H1 (cell line): Measurements from ENCODE around the gene STRIP2. TPM values are rescaled to one million over a fixed set of nuclear protein-coding genes. Genes with fewer than 3 reads are reported as not detected.

Experiments used
- CTCF ChIA-PET: fragments of 300-600 bp; sonication (Branson Sonifier 250); formaldehyde crosslinking; loops from one replicate; lab custom pipeline; 2021; ENCODE audit not compliant: partially characterized antibody; lab: Charles Lee
- POLR2A ChIA-PET: fragments of 300-600 bp; sonication (Branson Sonifier 250); formaldehyde crosslinking; loops from one replicate; lab custom pipeline; 2021; ENCODE audit warnings: inconsistent platforms; ENCODE audit not compliant: partially characterized antibody; lab: Charles Lee
- DNase-seq, 2 experiments: peaks; one replicate each; pipeline versions ENCODE4 v3.0.0 to v3.0.0-alpha.2; 2010 to 2022; ENCODE audit warnings: low spot score in 2 of 2, low read depth in 1 of 2, mixed read lengths in 1 of 2
- FAIRE-seq: peaks from 2 replicates; lab custom pipeline; 2011; peaks lifted over from hg19 to GRCh38; lab: Jason Lieb, UNC
- H2AFZ ChIP-seq: 2 replicates; pipeline ENCODE4 v1.8.1; 2012; ENCODE audit warnings: low read length, inconsistent platforms
- H2AK5ac ChIP-seq: 2 replicates; pipeline ENCODE4 v1.6.1; 2013; ENCODE audit warnings: low read depth, low read length
- H2BK120ac ChIP-seq: replicated peaks from 2 replicates; pipeline ENCODE3; 2013; ENCODE audit warnings: low read depth, low read length, inconsistent platforms
- H2BK12ac ChIP-seq: 2 replicates; pipeline ENCODE4 v1.6.1; 2013; ENCODE audit warnings: low read depth, low read length
- H2BK15ac ChIP-seq: 2 replicates; pipeline ENCODE4 v1.6.1; 2013; ENCODE audit warnings: low read length
- H2BK20ac ChIP-seq: 2 replicates; pipeline ENCODE4 v1.6.1; 2013; ENCODE audit warnings: low read length
- H2BK5ac ChIP-seq: 2 replicates; pipeline ENCODE4 v1.6.1; 2013; ENCODE audit warnings: low read depth, low read length
- H3K14ac ChIP-seq: 2 replicates; pipeline ENCODE4 v1.6.1; 2013; ENCODE audit warnings: inconsistent platforms; ENCODE audit not compliant: insufficient read length
- H3K18ac ChIP-seq: 2 replicates; pipeline ENCODE4 v1.6.1; 2013; ENCODE audit warnings: low read length; ENCODE audit errors: extremely low read depth
- H3K23ac ChIP-seq: 2 replicates; pipeline ENCODE4 v1.6.1; 2013; ENCODE audit warnings: inconsistent platforms; ENCODE audit not compliant: insufficient read length
- H3K23me2 ChIP-seq: 2 replicates; pipeline ENCODE4 v1.6.1; 2013; ENCODE audit warnings: low read depth, low read length
- H3K27ac ChIP-seq: 2 replicates; pipeline ENCODE4 v1.6.1; 2011; ENCODE audit warnings: low read depth, low read length, inconsistent platforms
- H3K27me3 ChIP-seq, 4 experiments: replicated peaks in 1 of 4; 1 replicate in 1 of 4; 2 replicates in 3 of 4; pipeline versions ENCODE4 v1.6.1 to v1.8.1; 2011 to 2013; ENCODE audit warnings: low read length in 3 of 4, mild to moderate bottlenecking in 3 of 4, inconsistent platforms in 2 of 4, mixed read lengths in 2 of 4, moderate library complexity in 1 of 4; ENCODE audit not compliant: control insufficient read depth in 3 of 4, insufficient read depth in 3 of 4; ENCODE audit errors: extremely low read depth in 1 of 4
- H3K36me3 ChIP-seq, 4 experiments: 2 replicates each; pipeline versions ENCODE4 v1.6.1 to v1.8.1; 2011 to 2013; ENCODE audit warnings: mild to moderate bottlenecking in 4 of 4, low read length in 3 of 4, moderate library complexity in 2 of 4, control low read depth in 1 of 4, inconsistent platforms in 1 of 4; ENCODE audit not compliant: insufficient read depth in 4 of 4, control insufficient read depth in 2 of 4
- H3K4ac ChIP-seq: replicated peaks from 2 replicates; pipeline ENCODE3; 2013; ENCODE audit warnings: low read length, low read depth, mixed read lengths, inconsistent platforms; ENCODE audit not compliant: insufficient read length
- H3K4me1 ChIP-seq, 4 experiments: replicated peaks in 1 of 4; 1 replicate in 1 of 4; 2 replicates in 3 of 4; pipeline versions ENCODE4 v1.6.1 to v1.8.1; 2011 to 2013; ENCODE audit warnings: low read length in 3 of 4, inconsistent platforms in 2 of 4, mixed read lengths in 1 of 4; ENCODE audit not compliant: insufficient read depth in 4 of 4, control insufficient read depth in 3 of 4
- H3K4me2 ChIP-seq, 2 experiments: 2 replicates each; pipeline versions ENCODE4 v1.6.1 to v1.8.1; 2011 to 2013; ENCODE audit warnings: low read depth in 2 of 2, low read length in 2 of 2, control low read depth in 1 of 2, inconsistent platforms in 1 of 2, mild to moderate bottlenecking in 1 of 2; ENCODE audit not compliant: insufficient read depth in 1 of 2
- H3K4me3 ChIP-seq, 4 experiments: fragments of 200-600, 300-600 bp in 1 of 4; sonication (generic), shearing (Covaris generic), sonication (Bioruptor Twin) in 1 of 4; 2 replicates each; pipeline versions ENCODE4 v1.5.1 to v1.8.1; 2011 to 2016; ENCODE audit warnings: low read length in 4 of 4, low read depth in 3 of 4, control low read depth in 2 of 4, inconsistent platforms in 2 of 4, mild to moderate bottlenecking in 2 of 4, mixed read lengths in 1 of 4, moderate library complexity in 1 of 4; ENCODE audit not compliant: insufficient read depth in 2 of 4; ENCODE audit errors: extremely low read depth in 1 of 4
- H3K56ac ChIP-seq: replicated peaks from 2 replicates; pipeline ENCODE3; 2013; ENCODE audit warnings: low read depth, mild to moderate bottlenecking, mixed read lengths, low read length, inconsistent platforms; ENCODE audit not compliant: insufficient read length
- H3K79me1 ChIP-seq: 2 replicates; pipeline ENCODE4 v1.6.1; 2013; ENCODE audit warnings: low read depth, low read length, control low read depth
- H3K79me2 ChIP-seq, 2 experiments: 2 replicates each; pipeline versions ENCODE4 v1.6.1 to v1.8.1; 2012 to 2013; ENCODE audit warnings: low read length in 2 of 2, mild to moderate bottlenecking in 2 of 2, inconsistent platforms in 1 of 2; ENCODE audit not compliant: insufficient read depth in 2 of 2, control insufficient read depth in 1 of 2
- H3K9ac ChIP-seq, 4 experiments: replicated peaks in 1 of 4; 1 replicate in 1 of 4; 2 replicates in 3 of 4; pipeline versions ENCODE4 v1.6.1 to v1.8.1; 2011 to 2013; ENCODE audit warnings: low read depth in 3 of 4, low read length in 3 of 4, control low read depth in 2 of 4, mild to moderate bottlenecking in 2 of 4, moderate library complexity in 2 of 4, inconsistent platforms in 1 of 4; ENCODE audit errors: extremely low read depth in 1 of 4
- H3K9me3 ChIP-seq, 2 experiments: 2 replicates each; pipeline versions ENCODE4 v1.6.1 to v1.8.1; 2012 to 2013; ENCODE audit warnings: mild to moderate bottlenecking in 2 of 2, moderate library complexity in 2 of 2, control low read depth in 1 of 2, inconsistent platforms in 1 of 2, low read depth in 1 of 2, low read length in 1 of 2, mixed read lengths in 1 of 2; ENCODE audit not compliant: insufficient read depth in 2 of 2
- H4K20me1 ChIP-seq, 2 experiments: replicated peaks in 1 of 2; 2 replicates each; pipeline versions ENCODE3 to v1.8.1; 2011 to 2013; ENCODE audit warnings: inconsistent platforms in 2 of 2, low read length in 2 of 2, mild to moderate bottlenecking in 1 of 2; ENCODE audit not compliant: insufficient read depth in 2 of 2, control insufficient read depth in 1 of 2
- H4K5ac ChIP-seq: 2 replicates; pipeline ENCODE4 v1.6.1; 2013; ENCODE audit warnings: low read length, low read depth, mixed read lengths, inconsistent platforms; ENCODE audit not compliant: insufficient read length
- H4K8ac ChIP-seq: 2 replicates; pipeline ENCODE4 v1.8.0; 2013; ENCODE audit warnings: mild to moderate bottlenecking, moderate library complexity, low read length, inconsistent platforms; ENCODE audit not compliant: insufficient read depth; ENCODE audit errors: extremely low read depth
- H4K91ac ChIP-seq: replicated peaks from 2 replicates; pipeline ENCODE3; 2013; ENCODE audit warnings: low read length, mixed read lengths, inconsistent platforms; ENCODE audit not compliant: insufficient read length
- BRCA1 ChIP-seq: IDR thresholded peaks from 2 replicates; pipeline ENCODE4 v1.6.1; 2012; ENCODE audit warnings: low read depth, low read length, improper control_type of control experiment
- CEBPB ChIP-seq: IDR thresholded peaks from 2 replicates; pipeline ENCODE4 v1.6.1; 2012; ENCODE audit warnings: low read depth, low read length
- CTBP2 ChIP-seq: IDR thresholded peaks from 2 replicates; pipeline ENCODE4 v1.7.0; 2011; ENCODE audit warnings: borderline replicate concordance, mild to moderate bottlenecking, moderate library complexity, mixed read lengths, low read length; ENCODE audit not compliant: insufficient read depth, insufficient read length
- EGR1 ChIP-seq: IDR thresholded peaks from 2 replicates; pipeline ENCODE4 v1.6.1; 2011; ENCODE audit warnings: low read depth, low read length, borderline replicate concordance
- HDAC6 ChIP-seq: IDR thresholded peaks from one replicate; pipeline ENCODE4 v1.7.1; 2012; ENCODE audit warnings: low read depth, mild to moderate bottlenecking, inconsistent platforms, low read length, moderate library complexity
- JUND ChIP-seq: IDR thresholded peaks from 2 replicates; pipeline ENCODE4 v1.6.1; 2011; ENCODE audit warnings: mild to moderate bottlenecking, improper control_type of control experiment, low read length
- MAFK ChIP-seq: IDR thresholded peaks from 2 replicates; pipeline ENCODE4 v1.6.1; 2012; ENCODE audit warnings: low read depth, mild to moderate bottlenecking, improper control_type of control experiment, low read length
- SP1 ChIP-seq: IDR thresholded peaks from 2 replicates; pipeline ENCODE4 v1.6.1; 2011; ENCODE audit warnings: low read depth, low read length
- SP2 ChIP-seq: IDR thresholded peaks from 2 replicates; pipeline ENCODE4 v1.6.1; 2012; ENCODE audit warnings: mild to moderate bottlenecking, low read length, inconsistent platforms
- SP4 ChIP-seq: IDR thresholded peaks from 2 replicates; pipeline ENCODE4 v1.6.1; 2012; ENCODE audit warnings: low read length, inconsistent platforms
- TAF1 ChIP-seq: IDR thresholded peaks from 2 replicates; pipeline ENCODE4 v1.6.1; 2011; ENCODE audit warnings: mild to moderate bottlenecking, low read depth, low read length
- TBP ChIP-seq: IDR thresholded peaks from 2 replicates; pipeline ENCODE4 v1.6.1; 2011; ENCODE audit warnings: low read depth, low read length, improper control_type of control experiment
- TCF12 ChIP-seq: IDR thresholded peaks from 2 replicates; pipeline ENCODE4 v1.6.1; 2011; ENCODE audit warnings: low read depth, mild to moderate bottlenecking, low read length
- WGBS, 2 experiments: shearing (Covaris generic) in 1 of 2; methylation state at CpG; one replicate each; pipeline versions ENCODE4 v1.1.6 to v1.1.7; 2013 to 2015; ENCODE audit warnings: low lambda C conversion rate in 2 of 2, mixed read lengths in 2 of 2, inconsistent platforms in 1 of 2, low coverage in 1 of 2, missing lambda C conversion rate in 1 of 2; ENCODE audit not compliant: insufficient replicate concordance in 2 of 2, insufficient coverage in 1 of 2, insufficient read length in 1 of 2; ENCODE audit errors: extremely low coverage in 1 of 2, missing lambda C conversion rate in 1 of 2; 5-methylcytosine and 5-hydroxymethylcytosine counted together
- polyA plus RNA-seq, 7 experiments: library from polyadenylated mRNA; depleted of rRNA in 3 of 7; stranded (reverse) in 5 of 7; unstranded in 2 of 7; fragments of >200 nt in 5 of 7; fragments of 200-250 nt in 2 of 7; gene quantifications; 1 replicate in 5 of 7; 2 replicates in 1 of 7; 4 replicates in 1 of 7; pipeline versions ENCODE4 v1.2.1 to v1.2.3, GENCODE V29; 2011 to 2013; ENCODE audit warnings: missing spikeins in 2 of 7, mixed read lengths in 2 of 7
- total RNA-seq: library from RNA; stranded (reverse); fragmentation: NEBNext Ultra II Directional; extraction: Animal tissue kit (Norgen Biotek cat#: 25700); gene quantifications from 2 replicates; pipeline ENCODE4 v1.2.1, GENCODE V29; 2021
- TF ChIP-seq, protein P1 (sequence below): IDR thresholded peaks from 2 replicates; pipeline ENCODE4 v1.6.1; 2011; ENCODE audit warnings: low read depth, mild to moderate bottlenecking, low read length; ENCODE audit not compliant: insufficient read depth
- TF ChIP-seq, protein P2 (sequence below): IDR thresholded peaks from 2 replicates; pipeline ENCODE4 v1.6.1; 2012; ENCODE audit warnings: inconsistent platforms

Gene STRIP2
- total and polyA plus RNA-seq, 2 of the 8 experiments (the other 6 are each of a cell fraction or from before 2014, with no cell fraction given) = 5.3 to 8.2 TPM

DNA sequence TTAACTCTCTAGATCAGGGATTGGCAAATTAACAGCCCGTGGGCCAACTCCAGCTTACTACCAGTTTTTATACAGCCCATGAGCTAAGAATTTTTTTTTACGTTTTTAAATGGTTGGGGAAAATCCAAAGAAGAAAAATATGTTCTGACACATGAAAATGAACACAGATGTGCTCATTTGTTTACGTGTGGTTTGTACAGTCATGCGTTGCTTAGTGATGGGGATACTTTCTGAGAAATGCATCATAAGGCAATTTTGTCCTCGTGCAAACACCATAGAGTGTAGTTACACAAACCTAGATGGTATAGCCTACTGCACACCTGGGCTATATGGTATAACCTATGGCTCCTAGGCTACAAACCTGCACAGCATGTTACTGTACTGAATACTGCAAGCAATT is 59.8 kb downstream of the STRIP2 start:
- 83% methylated on average over 5 of the region's 5 CpGs; no CpG with 5 or more reads in 1 of the 2 experiments for WGBS, 2 experiments
- H3K9me3 ChIP-seq = no peaks in the 10 kb centered on the region
- no peak overlapping the region for H3K4me3 ChIP-seq
- no peaks in the 10 kb centered on the region for H3K4me1 ChIP-seq
- no peak overlapping the region for H3K56ac ChIP-seq
- ChIA-PET POLR2A (interaction anchor here (1.5 kb wide), 1 partner anchor 60 kb away, joined by 5 read pairs; the partner anchor contains the start of gene STRIP2), CTCF (interaction anchor here (0.6 to 1.5 kb wide), 15 partner anchors 9 to 276 kb away, joined by 3 to 6 read pairs (median 3); partner anchors contain the start of gene NRF1)
- H3K4ac ChIP-seq = no peak overlapping the region
- H3K23ac ChIP-seq = no peak overlapping the region
- no peak for FAIRE-seq
- no peak overlapping the region for H3K27ac ChIP-seq
- no peak overlapping the region for H3K14ac ChIP-seq
- no peaks in the 10 kb centered on the region for H3K79me1 ChIP-seq
- no peak overlapping the region for H2AFZ ChIP-seq
- H3K23me2 ChIP-seq = no peaks in the 10 kb centered on the region
- DNase-seq = no peak
- H2BK15ac ChIP-seq = no peak overlapping the region
- no peaks in the 10 kb centered on the region for H3K36me3 ChIP-seq
- H4K8ac ChIP-seq = no peak overlapping the region
- no peak overlapping the region for H4K91ac ChIP-seq
- H2BK5ac ChIP-seq = no peak overlapping the region
- H2BK12ac ChIP-seq = no peak overlapping the region
- no peaks in the 10 kb centered on the region for H3K79me2 ChIP-seq
- H4K20me1 ChIP-seq = no peaks in the 10 kb centered on the region
- no peak overlapping the region for H2BK120ac ChIP-seq
- H3K4me2 ChIP-seq = no peak overlapping the region
- H2AK5ac ChIP-seq = no peak overlapping the region
- H4K5ac ChIP-seq = no peak overlapping the region
- no peak overlapping the region for H2BK20ac ChIP-seq
- no peak overlapping the region for H3K9ac ChIP-seq
- H3K18ac ChIP-seq = no peak overlapping the region
- no peaks in the 10 kb centered on the region for H3K27me3 ChIP-seq
- no peak for TF ChIP-seq TCF12
- TF ChIP-seq, protein P1, sequence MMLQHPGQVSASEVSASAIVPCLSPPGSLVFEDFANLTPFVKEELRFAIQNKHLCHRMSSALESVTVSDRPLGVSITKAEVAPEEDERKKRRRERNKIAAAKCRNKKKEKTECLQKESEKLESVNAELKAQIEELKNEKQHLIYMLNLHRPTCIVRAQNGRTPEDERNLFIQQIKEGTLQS = no peak
- TF ChIP-seq, protein P2, sequence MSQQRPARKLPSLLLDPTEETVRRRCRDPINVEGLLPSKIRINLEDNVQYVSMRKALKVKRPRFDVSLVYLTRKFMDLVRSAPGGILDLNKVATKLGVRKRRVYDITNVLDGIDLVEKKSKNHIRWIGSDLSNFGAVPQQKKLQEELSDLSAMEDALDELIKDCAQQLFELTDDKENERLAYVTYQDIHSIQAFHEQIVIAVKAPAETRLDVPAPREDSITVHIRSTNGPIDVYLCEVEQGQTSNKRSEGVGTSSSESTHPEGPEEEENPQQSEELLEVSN = no peak
- no peak for TF ChIP-seq EGR1
- TF ChIP-seq TBP = no peak
- no peak for TF ChIP-seq SP4
- no peak for TF ChIP-seq MAFK
- no peak for TF ChIP-seq HDAC6
- no peak for TF ChIP-seq SP2
- TF ChIP-seq JUND = no peak
- TF ChIP-seq BRCA1 = no peak
- TF ChIP-seq TAF1 = no peak
- TF ChIP-seq CEBPB = no peak
- no peak for TF ChIP-seq SP1
- no peak for TF ChIP-seq CTBP2
